PC-3 (cell line): ENCODE measurements around the gene NUB1. TPM values are rescaled to one million over a fixed set of nuclear protein-coding genes. Genes with fewer than 3 reads are reported as not detected.

Experiments used
- ATAC-seq: fragments of 200-7000 bp; cut with Tn5 transposase; 2 replicates; pipeline ENCODE4 v1.9.1; 2020; ENCODE audit warnings: mild to moderate bottlenecking, moderate library complexity
- BruUV-seq: library from RNA; stranded (reverse); fragments of 400-500 nt; replicated peaks from 2 replicates; lab custom pipeline; 2021; lab: Mats Ljungman, UMichigan
- CTCF ChIA-PET: fragments of 300-600 bp; sonication (Branson Sonifier 250); formaldehyde crosslinking; loops from one replicate; lab custom pipeline; 2022; ENCODE audit warnings: antibody characterized with exemption; lab: Charles Lee
- POLR2A ChIA-PET: fragments of 300-600 bp; sonication (Branson Sonifier 250); formaldehyde crosslinking; loops from one replicate; lab custom pipeline; 2022; ENCODE audit warnings: antibody characterized with exemption; ENCODE audit not compliant: unreplicated experiment; lab: Charles Lee
- DNase-seq: peaks from one replicate; pipeline ENCODE4 v3.0.0-alpha.2; 2015
- H2AFZ ChIP-seq: fragments of 300-600 bp; sonication (generic); 2 replicates; pipeline ENCODE4 v1.6.0; 2016; ENCODE audit warnings: antibody characterized with exemption, low read length
- H3F3A ChIP-seq: fragments of 300-600 bp; sonication (generic); one replicate; pipeline ENCODE4 v1.6.0; 2017; ENCODE audit warnings: antibody characterized with exemption, low read length, control low read depth, mild to moderate bottlenecking; ENCODE audit not compliant: unreplicated experiment
- H3K27ac ChIP-seq: fragments of 300-600 bp; sonication (generic); 2 replicates; pipeline ENCODE4 v1.5.1; 2016; ENCODE audit warnings: mild to moderate bottlenecking, low read length
- H3K27me3 ChIP-seq: fragments of 300-600 bp; sonication (generic); 2 replicates; pipeline ENCODE4 v1.6.1; 2016; ENCODE audit warnings: low read length, mixed read lengths
- H3K36me3 ChIP-seq: fragments of 300-600 bp; sonication (generic); 2 replicates; pipeline ENCODE4 v1.6.1; 2016; ENCODE audit warnings: low read depth, mixed run types, low read length, mixed read lengths
- H3K4me1 ChIP-seq: fragments of 300-600 bp; sonication (generic); 2 replicates; pipeline ENCODE4 v1.5.1; 2016; ENCODE audit warnings: low read length; ENCODE audit not compliant: insufficient read depth
- H3K4me2 ChIP-seq: fragments of 300-600 bp; sonication (generic); 2 replicates; pipeline ENCODE4 v1.6.0; 2016; ENCODE audit warnings: low read length
- H3K4me3 ChIP-seq: fragments of 300-600 bp; sonication (generic); 2 replicates; pipeline ENCODE4 v1.5.1; 2016; ENCODE audit warnings: mild to moderate bottlenecking, low read length, mixed read lengths
- H3K79me2 ChIP-seq: fragments of 300-600 bp; sonication (generic); 2 replicates; pipeline ENCODE4 v1.6.1; 2017; ENCODE audit warnings: low read length, mixed read lengths
- H3K9ac ChIP-seq: fragments of 300-600 bp; sonication (generic); 2 replicates; pipeline ENCODE4 v1.6.0; 2016; ENCODE audit warnings: mild to moderate bottlenecking, low read length
- H3K9me2 ChIP-seq: fragments of 300-600 bp; sonication (generic); replicated peaks from 2 replicates; pipeline ENCODE4 v1.6.1; 2016; ENCODE audit warnings: mixed run types, low read length, mixed read lengths
- H3K9me3 ChIP-seq: fragments of 300-600 bp; sonication (generic); 2 replicates; pipeline ENCODE4 v1.6.1; 2016; ENCODE audit warnings: low read length, mixed read lengths
- H4K20me1 ChIP-seq: fragments of 300-600 bp; sonication (generic); 2 replicates; pipeline ENCODE4 v1.6.1; 2016; ENCODE audit warnings: low read length, mixed read lengths
- CTCF ChIP-seq: fragments of 300-600 bp; sonication (generic); conservative IDR thresholded peaks from 2 replicates; pipeline ENCODE4 v1.5.1; 2017; ENCODE audit warnings: antibody characterized with exemption, low read depth, mild to moderate bottlenecking, low read length
- EZH2 ChIP-seq: fragments of 300-600 bp; sonication (generic); IDR thresholded peaks from one replicate; pipeline ENCODE4 v1.6.1; 2017; ENCODE audit warnings: antibody characterized with exemption, mild to moderate bottlenecking, low read length; ENCODE audit not compliant: unreplicated experiment
- EZH2phosphoT487 ChIP-seq: fragments of 300-600 bp; sonication (generic); IDR thresholded peaks from 2 replicates; pipeline ENCODE4 v1.6.1; 2018; ENCODE audit warnings: mild to moderate bottlenecking, antibody characterized with exemption, low read length, borderline replicate concordance
- intact Hi-C: fragments of 100-400 bp; cut with micrococcal nuclease; formaldehyde crosslinking; loops from 2 replicates; pipeline ENCODE4 v1.9.0; 2023
- total RNA-seq: library from RNA; depleted of rRNA; stranded (reverse); fragments of >200 nt; gene quantifications from 2 replicates; pipeline ENCODE4 v1.2.3, GENCODE V29; 2014

Gene NUB1
- total RNA-seq, 1 experiment from 2014 or later = 40.1 TPM

GRCh38 chr7:151390598-151391357, 49.2 kb downstream of the NUB1 start:
- Histone ChIP-seq H3K4me2 (no peak overlapping the region), H3K4me3 (no peak overlapping the region), H3K9me3 (no peaks in the 10 kb centered on the region), H4K20me1 (no peaks in the 10 kb centered on the region), H3K36me3 (no peaks in the 10 kb centered on the region), H3K9ac (no peak overlapping the region), H3K4me1 (no peaks in the 10 kb centered on the region), H3K27me3 (no peaks in the 10 kb centered on the region; the same call in 1 of the 2 replicates), H3K27ac (no peak overlapping the region), H3F3A (no peaks in the 10 kb centered on the region), H3K9me2 (no peaks in the 10 kb centered on the region), H3K79me2 (no peaks in the 10 kb centered on the region), H2AFZ (no peak overlapping the region)
- ChIA-PET POLR2A (no interaction called here), CTCF (no interaction called here)
- no TSS peak for BruUV-seq
- no peak for DNase-seq
- intact Hi-C loops = no loop called here
- no peak for ATAC-seq
- no peak for TF ChIP-seq CTCF

- Histone ChIP-seq H3K9ac (no peak overlapping the region), H2AFZ (no peak overlapping the region), H3K27ac (no peak overlapping the region), H3K79me2 (no peaks in the 10 kb centered on the region), H3K4me1 (no peaks in the 10 kb centered on the region), H4K20me1 (no peaks in the 10 kb centered on the region), H3K36me3 (no peaks in the 10 kb centered on the region), H3K4me2 (no peak overlapping the region), H3K9me2 (no peaks in the 10 kb centered on the region), H3F3A (no peaks in the 10 kb centered on the region), H3K9me3 (no peaks in the 10 kb centered on the region), H3K4me3 (no peak overlapping the region), H3K27me3 (no peaks in the 10 kb centered on the region; the same call in 1 of the 2 replicates)
- DNase-seq = no peak
- ATAC-seq = no peak
- no peak for TF ChIP-seq CTCF
- intact Hi-C loops = no loop called here
- no TSS peak for BruUV-seq
- CTCF ChIA-PET = no interaction called here
- POLR2A ChIA-PET = no interaction called here
Measured at GRCh38 chr7:151391358-151391730, 49.7 kb downstream of the NUB1 start.

GRCh38 chr7:151392002-151392401, 50.4 kb downstream of the NUB1 start:
- no TSS peak for BruUV-seq

More at GRCh38 chr7:151392002-151392401, 50.4 kb downstream of the NUB1 start:
- DNase-seq = no peak
- Histone ChIP-seq H3K27ac (no peak overlapping the region), H3K9me3 (no peaks in the 10 kb centered on the region), H3K4me1 (no peaks in the 10 kb centered on the region), H3K4me2 (no peak overlapping the region), H3K4me3 (no peak overlapping the region), H3K27me3 (no peaks in the 10 kb centered on the region; the same call in 1 of the 2 replicates), H3K9me2 (no peaks in the 10 kb centered on the region), H2AFZ (no peak overlapping the region), H3K79me2 (no peaks in the 10 kb centered on the region), H3K9ac (no peak overlapping the region), H3F3A (no peaks in the 10 kb centered on the region), H4K20me1 (no peaks in the 10 kb centered on the region), H3K36me3 (no peaks in the 10 kb centered on the region)
- TF ChIP-seq EZH2phosphoT487 (no peak), EZH2 (no peak), CTCF (no peak)
- ChIA-PET POLR2A (no interaction called here), CTCF (no interaction called here)
- ATAC-seq = no peak
- intact Hi-C loops = no loop called here
